HEK293 (cell line): ENCODE data around the gene ABHD16B.

Experiments
- ZIC2 ChIP-seq: fragments of 450-650 bp; formaldehyde crosslinking; IDR thresholded peaks from 2 replicates; pipeline ENCODE4 v1.5.1; 2016; ENCODE audit warnings: missing biosample characterization, missing genetic modification characterization
- ZNF121 ChIP-seq: fragments of 450-650 bp; formaldehyde crosslinking; IDR thresholded peaks from 2 replicates; pipeline ENCODE4 v1.5.1; 2016; ENCODE audit warnings: missing biosample characterization, missing genetic modification characterization
- ZNF416 ChIP-seq: fragments of 450-650 bp; formaldehyde crosslinking; IDR thresholded peaks from 2 replicates; pipeline ENCODE4 v1.5.1; 2016; ENCODE audit warnings: missing biosample characterization, missing genetic modification characterization
- ZNF426 ChIP-seq: fragments of 450-650 bp; formaldehyde crosslinking; IDR thresholded peaks from 2 replicates; pipeline ENCODE4 v1.5.1; 2017; ENCODE audit warnings: missing biosample characterization, missing genetic modification characterization, mild to moderate bottlenecking, inconsistent platforms, moderate library complexity
- TF ChIP-seq, protein P1 (sequence below): IDR thresholded peaks from 2 replicates; pipeline ENCODE4 v1.6.1; 2011; ENCODE audit warnings: mild to moderate bottlenecking, low read depth, low read length, borderline replicate concordance

DNA sequence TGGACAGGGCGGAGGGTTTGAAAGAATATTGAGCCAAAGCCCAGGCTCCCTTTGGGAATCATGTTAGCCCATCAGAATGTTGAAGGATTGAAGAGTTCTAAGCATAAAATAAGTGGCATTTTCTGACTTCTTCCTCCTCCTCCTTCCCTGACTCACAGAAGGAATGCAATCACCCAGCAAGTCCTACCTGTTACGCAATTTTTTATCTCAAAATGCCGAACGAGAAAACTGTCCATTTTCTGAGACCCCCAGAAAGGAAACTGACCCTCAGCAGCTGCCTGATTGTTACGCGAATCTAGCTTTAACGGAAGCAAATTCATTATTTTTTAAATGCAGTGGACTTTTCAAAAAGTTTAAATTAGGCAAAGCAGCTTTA is 28.9 kb downstream of the ABHD16B start:
- TF ChIP-seq ZIC2: no peak
- no peak for TF ChIP-seq ZNF426 (tag by site-specific recombination)
- TF ChIP-seq ZNF121 (tag by site-specific recombination): no peak
- no peak for TF ChIP-seq ZNF416
- TF ChIP-seq, protein P1, sequence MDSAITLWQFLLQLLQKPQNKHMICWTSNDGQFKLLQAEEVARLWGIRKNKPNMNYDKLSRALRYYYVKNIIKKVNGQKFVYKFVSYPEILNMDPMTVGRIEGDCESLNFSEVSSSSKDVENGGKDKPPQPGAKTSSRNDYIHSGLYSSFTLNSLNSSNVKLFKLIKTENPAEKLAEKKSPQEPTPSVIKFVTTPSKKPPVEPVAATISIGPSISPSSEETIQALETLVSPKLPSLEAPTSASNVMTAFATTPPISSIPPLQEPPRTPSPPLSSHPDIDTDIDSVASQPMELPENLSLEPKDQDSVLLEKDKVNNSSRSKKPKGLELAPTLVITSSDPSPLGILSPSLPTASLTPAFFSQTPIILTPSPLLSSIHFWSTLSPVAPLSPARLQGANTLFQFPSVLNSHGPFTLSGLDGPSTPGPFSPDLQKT: no peak
